ENCODE data around the gene DYNLRB1.

Gene DYNLRB1

GRCh38 chr20:34573541-34574300 is 57.5 kb downstream of the DYNLRB1 start:
- TF ChIP-seq CTCF (IDR thresholded peaks at IDR 0.05; ENCODE audit: control insufficient read depth, extremely low read depth, insufficient read depth): no peak
- no peak for DNase-seq (ENCODE audit: low read depth)
- H3K4me3 ChIP-seq (ENCODE audit: low read depth, low read length): no peak overlapping the region

GRCh38 chr20:34574426-34574825 is 58.2 kb downstream of the DYNLRB1 start:
- no peak for TF ChIP-seq CTCF (IDR thresholded peaks at IDR 0.05; ENCODE audit: control insufficient read depth, extremely low read depth, insufficient read depth)
- no peak overlapping the region for H3K4me3 ChIP-seq (ENCODE audit: low read depth, low read length)
- DNase-seq (ENCODE audit: low read depth): no peak

- DNase-seq (ENCODE audit: low read depth): no peak
- no peak overlapping the region for H3K4me3 ChIP-seq (ENCODE audit: low read depth, low read length)
- no peak for TF ChIP-seq CTCF (IDR thresholded peaks at IDR 0.05; ENCODE audit: control insufficient read depth, extremely low read depth, insufficient read depth)
Measured at GRCh38 chr20:34574861-34575260, 58.6 kb downstream of the DYNLRB1 start.

- no peak for TF ChIP-seq CTCF (IDR thresholded peaks at IDR 0.05; ENCODE audit: control insufficient read depth, extremely low read depth, insufficient read depth)
- H3K4me3 ChIP-seq (ENCODE audit: low read depth, low read length): no peak overlapping the region
- no peak for DNase-seq (ENCODE audit: low read depth)
Measured at GRCh38 chr20:34575271-34575670, 59.0 kb downstream of the DYNLRB1 start.

- no peak for TF ChIP-seq CTCF (IDR thresholded peaks at IDR 0.05; ENCODE audit: control insufficient read depth, extremely low read depth, insufficient read depth)
- H3K4me3 ChIP-seq (ENCODE audit: low read depth, low read length): no peak overlapping the region
- DNase-seq (ENCODE audit: low read depth): no peak
Measured at GRCh38 chr20:34575756-34576155, 59.5 kb downstream of the DYNLRB1 start.

DNA sequence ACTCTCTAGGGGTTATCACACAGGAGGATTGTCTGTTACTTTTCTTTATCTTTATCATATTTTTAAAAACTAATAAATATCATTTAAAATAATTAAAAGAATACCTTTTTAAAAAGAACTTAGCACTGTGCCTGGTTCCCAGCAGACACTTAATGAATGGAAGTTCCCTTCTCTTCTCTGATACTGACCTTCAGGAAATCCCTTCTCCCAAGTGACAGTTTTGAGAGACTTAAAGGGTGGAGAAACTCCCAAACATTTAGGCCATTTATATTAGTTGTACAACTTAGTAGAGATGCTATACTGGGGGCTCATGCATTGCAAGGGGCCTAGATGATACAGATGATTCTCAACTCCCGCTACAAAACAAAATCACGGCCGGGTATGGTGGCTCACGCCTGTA is 60.8 kb downstream of the DYNLRB1 start:
- H3K4me3 ChIP-seq (ENCODE audit: low read depth, low read length): no peak overlapping the region
- TF ChIP-seq CTCF (IDR thresholded peaks at IDR 0.05; ENCODE audit: control insufficient read depth, extremely low read depth, insufficient read depth): no peak
- DNase-seq (ENCODE audit: low read depth): no peak

DNA sequence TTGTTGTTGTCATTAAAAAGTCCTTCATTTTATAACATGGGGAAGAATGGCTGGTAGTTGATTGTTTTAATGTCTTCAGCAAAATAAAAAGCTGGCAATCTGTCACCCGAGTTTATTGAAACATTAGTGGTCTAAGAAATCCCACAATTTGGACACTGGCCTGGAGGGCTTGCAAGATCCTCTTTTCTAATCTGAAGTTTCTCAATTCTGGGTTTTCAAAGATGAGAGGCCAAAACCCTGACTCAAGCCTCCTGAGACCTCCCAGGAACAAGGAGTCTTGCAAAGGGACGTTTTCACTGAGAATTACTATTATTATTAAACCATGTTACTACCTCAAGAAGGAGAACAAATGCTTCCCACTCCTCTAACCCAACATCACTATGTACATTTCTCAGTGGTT is 61.8 kb downstream of the DYNLRB1 start:
- no peak for DNase-seq (ENCODE audit: low read depth)
- no peak overlapping the region for H3K4me3 ChIP-seq (ENCODE audit: low read depth, low read length)
- TF ChIP-seq CTCF (IDR thresholded peaks at IDR 0.05; ENCODE audit: control insufficient read depth, extremely low read depth, insufficient read depth): no peak

All from LNCaP clone FGC (cell line).